IMR-90 (cell line): ENCODE measurements around the gene SEMA4D. TPM values are rescaled to one million over a fixed set of nuclear protein-coding genes. Genes with fewer than 3 reads are reported as not detected.
A peak's percentile ranks its signal among the peaks of the same experiment; 100 is the strongest.

ENCODE experiments used
- ATAC-seq: fragments of 200-7000 bp; cut with Tn5 transposase; 2 replicates; pipeline ENCODE4 v1.9.1; 2020; ENCODE audit warnings: low read depth, mild to moderate bottlenecking, moderate library complexity
- BruUV-seq: library from RNA; stranded (reverse); fragments of 400-500 nt; replicated peaks from 2 replicates; lab custom pipeline; 2021; lab: Mats Ljungman, UMichigan
- CTCF ChIA-PET: fragments of 300-600 bp; formaldehyde crosslinking; extraction: SDS; loops from one replicate; lab custom pipeline; 2021; ENCODE audit warnings: antibody characterized with exemption; lab: Yijun Ruan, JAX
- POLR2A ChIA-PET: fragments of 300-600 bp; sonication (Branson Sonifier 250); formaldehyde crosslinking; loops from one replicate; lab custom pipeline; 2022; ENCODE audit warnings: antibody characterized with exemption; ENCODE audit not compliant: unreplicated experiment; lab: Charles Lee
- DNase-seq: peaks from one replicate; pipeline ENCODE4 v3.0.0; 2013
- H2AFZ ChIP-seq: replicated peaks from 2 replicates; pipeline ENCODE3; 2013; ENCODE audit warnings: low read length, mild to moderate bottlenecking; ENCODE audit not compliant: poor library complexity
- H2AK5ac ChIP-seq: 2 replicates; pipeline ENCODE4 v1.6.1; 2013; ENCODE audit warnings: low read depth, low read length, inconsistent platforms
- H2AK9ac ChIP-seq: replicated peaks from 2 replicates; pipeline ENCODE3; 2013; ENCODE audit warnings: mild to moderate bottlenecking, low read depth, low read length, moderate library complexity; ENCODE audit not compliant: poor library complexity
- H2BK120ac ChIP-seq: 2 replicates; pipeline ENCODE4 v1.6.1; 2013; ENCODE audit warnings: low read depth, low read length, inconsistent platforms
- H2BK15ac ChIP-seq: 3 replicates; pipeline ENCODE4 v1.6.1; 2013; ENCODE audit warnings: low read depth, low read length, inconsistent platforms
- H2BK20ac ChIP-seq: 2 replicates; pipeline ENCODE4 v1.6.1; 2013; ENCODE audit warnings: low read depth, mild to moderate bottlenecking, inconsistent platforms, low read length, moderate library complexity
- H2BK5ac ChIP-seq: 2 replicates; pipeline ENCODE4 v1.6.1; 2013; ENCODE audit warnings: mild to moderate bottlenecking, low read depth, low read length, inconsistent platforms; ENCODE audit not compliant: poor library complexity, severe bottlenecking
- H3K14ac ChIP-seq: replicated peaks from 2 replicates; pipeline ENCODE4 v1.6.1; 2013; ENCODE audit warnings: low read depth, low read length, inconsistent platforms
- H3K18ac ChIP-seq: 2 replicates; pipeline ENCODE4 v1.6.1; 2013; ENCODE audit warnings: low read depth, low read length, control low read depth
- H3K23ac ChIP-seq: 2 replicates; pipeline ENCODE4 v1.6.1; 2013; ENCODE audit warnings: low read depth, low read length, inconsistent platforms
- H3K27ac ChIP-seq: 2 replicates; pipeline ENCODE4 v1.5.1; 2013; ENCODE audit warnings: mild to moderate bottlenecking, control low read depth, low read length; ENCODE audit not compliant: insufficient read depth
- H3K27me3 ChIP-seq: 2 replicates; pipeline ENCODE4 v1.6.1; 2013; ENCODE audit warnings: low read length; ENCODE audit not compliant: control insufficient read depth, insufficient read depth
- H3K36me3 ChIP-seq: 2 replicates; pipeline ENCODE4 v1.6.1; 2013; ENCODE audit warnings: low read length, mixed read lengths; ENCODE audit not compliant: control insufficient read depth, insufficient read depth
- H3K4ac ChIP-seq: 2 replicates; pipeline ENCODE4 v1.6.1; 2013; ENCODE audit warnings: low read depth, low read length, inconsistent platforms
- H3K4me1 ChIP-seq: 2 replicates; pipeline ENCODE4 v1.6.1; 2013; ENCODE audit warnings: low read length, mixed read lengths; ENCODE audit not compliant: control insufficient read depth, insufficient read depth
- H3K4me2 ChIP-seq: 2 replicates; pipeline ENCODE4 v1.6.1; 2013; ENCODE audit warnings: low read depth, mild to moderate bottlenecking, control low read depth, low read length, moderate library complexity
- H3K4me3 ChIP-seq: 2 replicates; pipeline ENCODE4 v1.5.1; 2013; ENCODE audit warnings: low read depth, mild to moderate bottlenecking, control low read depth, low read length, moderate library complexity; ENCODE audit not compliant: insufficient read depth
- H3K56ac ChIP-seq: 2 replicates; pipeline ENCODE4 v1.6.1; 2013; ENCODE audit warnings: low read length, inconsistent platforms; ENCODE audit not compliant: insufficient read depth; ENCODE audit errors: extremely low read depth
- H3K79me1 ChIP-seq, 2 experiments: 2 replicates each; pipeline ENCODE4 v1.6.1; 2013; ENCODE audit warnings: low read length in 2 of 2, inconsistent platforms in 1 of 2, low read depth in 1 of 2
- H3K9ac ChIP-seq: 2 replicates; pipeline ENCODE4 v1.6.1; 2013; ENCODE audit warnings: low read depth, low read length, control low read depth
- H3K9me1 ChIP-seq: 2 replicates; pipeline ENCODE4 v1.6.1; 2013; ENCODE audit warnings: low read length, inconsistent platforms; ENCODE audit not compliant: insufficient read depth
- H3K9me3 ChIP-seq: 2 replicates; pipeline ENCODE4 v1.6.1; 2013; ENCODE audit warnings: low read length; ENCODE audit not compliant: control insufficient read depth, insufficient read depth
- H4K20me1 ChIP-seq: 2 replicates; pipeline ENCODE4 v1.6.1; 2013; ENCODE audit warnings: low read length, inconsistent platforms; ENCODE audit not compliant: insufficient read depth
- H4K5ac ChIP-seq: 2 replicates; pipeline ENCODE4 v1.6.1; 2013; ENCODE audit warnings: mild to moderate bottlenecking, low read depth, low read length, control low read depth
- H4K8ac ChIP-seq, 2 experiments: 2 replicates each; pipeline ENCODE4 v1.6.1; 2013; ENCODE audit warnings: low read depth in 2 of 2, low read length in 2 of 2, control low read depth in 1 of 2, inconsistent platforms in 1 of 2
- H4K91ac ChIP-seq: 2 replicates; pipeline ENCODE4 v1.6.1; 2013; ENCODE audit warnings: low read depth, low read length, inconsistent platforms; ENCODE audit not compliant: insufficient read depth
- CEBPB ChIP-seq: IDR thresholded peaks from 2 replicates; pipeline ENCODE4 v1.6.1; 2012; ENCODE audit warnings: low read depth, low read length, improper control_type of control experiment
- CHD1 ChIP-seq: IDR thresholded peaks from 2 replicates; pipeline ENCODE4 v1.6.1; 2012; ENCODE audit warnings: low read depth, low read length, improper control_type of control experiment
- CTCF ChIP-seq: conservative IDR thresholded peaks from 2 replicates; pipeline ENCODE4 v1.5.1; 2012; ENCODE audit warnings: mild to moderate bottlenecking, low read depth, low read length, improper control_type of control experiment
- MAZ ChIP-seq: IDR thresholded peaks from 2 replicates; pipeline ENCODE4 v1.6.1; 2012; ENCODE audit warnings: low read depth, mild to moderate bottlenecking, low read length, improper control_type of control experiment, moderate library complexity, borderline replicate concordance
- MXI1 ChIP-seq: IDR thresholded peaks from 2 replicates; pipeline ENCODE4 v1.6.1; 2012; ENCODE audit warnings: low read depth, mild to moderate bottlenecking, low read length, moderate library complexity, borderline replicate concordance
- NFE2L2 ChIP-seq: fragments of 150-350 bp; IDR thresholded peaks from 2 replicates; pipeline ENCODE4 v1.6.1; 2016; ENCODE audit warnings: low read depth, mild to moderate bottlenecking, low read length
- RCOR1 ChIP-seq: IDR thresholded peaks from 2 replicates; pipeline ENCODE4 v1.6.1; 2012; ENCODE audit warnings: mild to moderate bottlenecking, low read length, improper control_type of control experiment; ENCODE audit not compliant: insufficient replicate concordance
- RFX5 ChIP-seq: IDR thresholded peaks from 2 replicates; pipeline ENCODE4 v1.8.0; 2012; ENCODE audit warnings: low read depth, mild to moderate bottlenecking, low read length, moderate library complexity
- SMC3 ChIP-seq: fragments of 150-350 bp; IDR thresholded peaks from 2 replicates; pipeline ENCODE4 v1.6.1; 2016; ENCODE audit warnings: low read depth, mild to moderate bottlenecking, antibody characterized with exemption, low read length, moderate library complexity
- USF2 ChIP-seq: fragments of 150-350 bp; IDR thresholded peaks from 2 replicates; pipeline ENCODE4 v1.6.1; 2017; ENCODE audit warnings: mild to moderate bottlenecking, antibody characterized with exemption, low read length, low read depth
- WGBS, 2 experiments: methylation state at CpG; one replicate each; pipeline versions ENCODE4 v1.1.5 to v1.1.7; 2013; ENCODE audit warnings: missing lambda C conversion rate in 2 of 2; ENCODE audit not compliant: insufficient read length in 1 of 2; ENCODE audit errors: extremely low coverage in 2 of 2; 5-methylcytosine and 5-hydroxymethylcytosine counted together
- dilution Hi-C: fragments of 300-500 bp; cut with HindIII; formaldehyde crosslinking; loops from one replicate; pipeline ENCODE4 v1.14.3; 2018; ENCODE audit warnings: low sequenced_read_pairs; ENCODE audit not compliant: unreplicated experiment
- in situ Hi-C: fragments of 300-500 bp; cut with MboI; formaldehyde crosslinking; loops from 3 replicates; pipeline ENCODE4 v1.14.3; 2019; ENCODE audit warnings: low sequenced_read_pairs, inconsistent platforms, mixed read lengths
- intact Hi-C: fragments of 100-400 bp; cut with micrococcal nuclease; formaldehyde crosslinking; loops from 2 replicates; pipeline ENCODE4 v1.10.0; 2022
- polyA plus RNA-seq, 3 experiments: library from polyadenylated mRNA; depleted of rRNA; stranded (reverse); fragments of >200 nt; gene quantifications; 2 replicates each; pipeline ENCODE4 v1.2.3, GENCODE V29; 2012; ENCODE audit warnings: low replicate concordance in 1 of 3
- total RNA-seq: library from RNA; depleted of rRNA; stranded (reverse); fragments of >200 nt; gene quantifications from 2 replicates; pipeline ENCODE4 v1.2.3, GENCODE V29; 2012

SEMA4D gene
- total and polyA plus RNA-seq, 2 of the 4 experiments (the other 2 are of a cell fraction), result 0.90 to 1.5 TPM

DNA sequence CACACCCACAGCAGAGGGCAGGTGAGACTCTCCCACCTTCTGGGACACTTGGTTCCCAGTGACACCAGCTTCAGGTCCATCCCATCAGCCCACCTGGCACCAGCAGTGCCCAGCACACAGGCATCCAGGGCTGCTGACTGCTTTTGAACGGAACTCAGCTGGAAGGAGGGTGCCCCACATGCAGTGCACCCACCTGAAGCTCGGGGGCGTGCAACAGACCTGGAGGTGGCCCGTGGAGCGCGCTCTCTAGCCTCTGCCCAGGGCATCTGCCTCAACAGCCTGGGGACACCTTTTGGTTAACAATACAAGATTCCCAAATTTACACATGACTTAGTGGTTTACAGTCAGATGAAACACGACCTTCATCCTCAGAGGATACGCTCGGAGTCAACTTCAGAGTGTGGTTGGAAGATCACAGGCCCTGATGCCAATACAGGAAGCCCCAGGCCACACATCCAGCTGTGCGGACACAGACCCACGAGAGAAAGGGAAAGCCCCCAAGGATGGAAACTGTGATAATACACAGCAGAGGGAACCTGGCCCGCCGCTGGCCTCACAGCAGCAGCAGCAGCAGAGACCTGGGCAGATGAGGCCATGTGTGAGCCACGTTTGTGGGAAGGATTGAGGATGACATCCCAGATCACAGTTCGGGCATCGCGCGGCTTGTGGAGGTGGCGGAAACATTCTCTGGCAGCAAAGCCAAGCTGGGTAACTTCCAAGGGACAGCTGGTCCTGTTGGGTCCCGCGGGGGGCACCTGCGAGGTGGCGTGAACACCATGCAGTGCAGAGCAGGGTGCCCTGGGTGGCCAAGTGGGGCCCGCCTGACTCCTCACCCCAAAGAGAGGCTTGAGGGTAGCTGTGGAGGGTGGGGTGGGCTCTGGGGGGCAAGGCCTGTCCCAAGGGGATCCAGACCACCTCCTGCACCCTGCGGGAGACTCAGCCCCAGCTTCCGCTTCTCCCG lies 115.6 kb downstream of the SEMA4D start (continued):
- TF ChIP-seq NFE2L2, result no peak
- no peak for TF ChIP-seq CEBPB

DNA sequence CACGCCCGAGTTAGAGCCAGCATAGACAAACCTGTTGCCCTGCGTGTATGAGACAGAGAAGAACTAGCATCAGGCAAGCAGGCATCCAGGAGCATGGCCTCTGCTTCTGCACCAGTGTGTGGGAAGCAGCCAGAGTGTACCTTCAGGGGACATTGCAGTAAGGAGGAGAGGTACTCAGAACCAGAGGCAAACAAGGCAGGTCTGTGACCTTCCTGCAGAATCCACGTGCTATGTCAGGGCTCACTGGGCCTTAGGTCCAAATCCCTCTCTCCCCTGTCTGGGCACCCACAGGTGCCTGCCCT lies 116.7 kb downstream of the SEMA4D start:
- in situ Hi-C loops (no loop called here), intact Hi-C loops (no loop called here), dilution Hi-C loops (no loop called here)
- no peak overlapping the region for H2AK9ac ChIP-seq
- H3K4me1 ChIP-seq, result peaks cover 14% of the 10 kb centered on the region
- no peaks in the 10 kb centered on the region for H4K20me1 ChIP-seq
- H3K79me1 ChIP-seq, result no peaks in the 10 kb centered on the region
- POLR2A ChIA-PET, result no interaction called here
- H3K9me1 ChIP-seq, result no peaks in the 10 kb centered on the region
- peak overlapping the region; percentile 56; the same call in 1 of the 2 replicates for H2BK120ac ChIP-seq
- H2AFZ ChIP-seq, result peak overlapping the region; percentile 43
- H3K9me3 ChIP-seq, result no peaks in the 10 kb centered on the region
- H4K91ac ChIP-seq, result no peak overlapping the region
- H2AK5ac ChIP-seq, result peak overlapping the region; percentile 68; the same call in 1 of the 2 replicates
- DNase-seq, result no peak
- no peaks in the 10 kb centered on the region for H3K27me3 ChIP-seq
- BruUV-seq, result no TSS peak
- TF ChIP-seq MAZ (no peak), USF2 (no peak), CTCF (no peak), NFE2L2 (no peak), RFX5 (no peak), CHD1 (no peak), MXI1 (no peak), RCOR1 (no peak), SMC3 (no peak)
- CTCF ChIA-PET, result no interaction called here
- H3K27ac ChIP-seq, result no peak overlapping the region
- H3K23ac ChIP-seq, result no peak overlapping the region
- H2BK20ac ChIP-seq, result no peak overlapping the region
- no peak overlapping the region for H3K18ac ChIP-seq
- H2BK5ac ChIP-seq, result no peak overlapping the region
- no peak overlapping the region for H3K4me3 ChIP-seq
- 100% methylated on average over 2 of the region's 4 CpGs; no CpG with 5 or more reads in 1 of the 2 experiments for WGBS, 2 experiments
- H3K9ac ChIP-seq, result no peak overlapping the region
- ATAC-seq, result no peak
- no peak overlapping the region for H3K14ac ChIP-seq
- H4K5ac ChIP-seq, result no peak overlapping the region
- H2BK15ac ChIP-seq, result no peak overlapping the region; the same call in 2 of the 3 replicates
- H3K36me3 ChIP-seq, result peaks cover 26% of the 10 kb centered on the region
- no peak overlapping the region for H3K4ac ChIP-seq
- no peak overlapping the region for H3K56ac ChIP-seq
- H4K8ac ChIP-seq, result no peak overlapping the region
- no peak overlapping the region for H3K4me2 ChIP-seq
